ENCODE data around the gene ROR1.

DNA sequence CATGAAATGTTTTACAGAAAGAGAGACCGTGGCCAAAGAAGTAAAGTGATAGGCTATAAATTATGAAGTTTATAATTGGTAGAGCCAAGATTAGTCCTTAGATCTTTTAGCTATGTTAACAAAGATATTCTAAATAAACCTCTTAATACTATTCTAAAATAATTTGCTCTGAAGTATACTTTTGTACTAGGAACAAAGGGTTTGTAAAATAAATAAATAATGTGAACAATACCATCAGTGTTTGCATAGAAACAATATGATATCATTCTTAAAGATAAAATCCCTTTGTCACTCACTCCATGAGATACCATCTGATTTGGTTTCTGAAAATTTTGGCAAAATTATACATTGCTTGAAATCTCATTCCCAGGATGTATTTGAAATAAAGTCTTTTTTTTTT is 322.0 kb downstream of the ROR1 start:
- TF ChIP-seq, protein P1, sequence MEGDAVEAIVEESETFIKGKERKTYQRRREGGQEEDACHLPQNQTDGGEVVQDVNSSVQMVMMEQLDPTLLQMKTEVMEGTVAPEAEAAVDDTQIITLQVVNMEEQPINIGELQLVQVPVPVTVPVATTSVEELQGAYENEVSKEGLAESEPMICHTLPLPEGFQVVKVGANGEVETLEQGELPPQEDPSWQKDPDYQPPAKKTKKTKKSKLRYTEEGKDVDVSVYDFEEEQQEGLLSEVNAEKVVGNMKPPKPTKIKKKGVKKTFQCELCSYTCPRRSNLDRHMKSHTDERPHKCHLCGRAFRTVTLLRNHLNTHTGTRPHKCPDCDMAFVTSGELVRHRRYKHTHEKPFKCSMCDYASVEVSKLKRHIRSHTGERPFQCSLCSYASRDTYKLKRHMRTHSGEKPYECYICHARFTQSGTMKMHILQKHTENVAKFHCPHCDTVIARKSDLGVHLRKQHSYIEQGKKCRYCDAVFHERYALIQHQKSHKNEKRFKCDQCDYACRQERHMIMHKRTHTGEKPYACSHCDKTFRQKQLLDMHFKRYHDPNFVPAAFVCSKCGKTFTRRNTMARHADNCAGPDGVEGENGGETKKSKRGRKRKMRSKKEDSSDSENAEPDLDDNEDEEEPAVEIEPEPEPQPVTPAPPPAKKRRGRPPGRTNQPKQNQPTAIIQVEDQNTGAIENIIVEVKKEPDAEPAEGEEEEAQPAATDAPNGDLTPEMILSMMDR (IDR thresholded peaks at IDR 0.05 in 2 of 3, conservative IDR thresholded peaks at IDR 0.05 in 1 of 3; ENCODE audit: borderline replicate concordance in 1 of 3, insufficient read depth in 1 of 3, low read depth in 2 of 3, low read length in 2 of 3): no peak
- TF ChIP-seq POLR2A (IDR thresholded peaks at IDR 0.05; ENCODE audit: borderline replicate concordance, extremely low read depth, insufficient read depth, insufficient read length): no peak
- TF ChIP-seq CEBPB (IDR thresholded peaks at IDR 0.05; ENCODE audit: low read depth): no peak
- no peak for TF ChIP-seq EZH2 (IDR thresholded peaks at IDR 0.05)
- TF ChIP-seq RAD21 (IDR thresholded peaks at IDR 0.05; ENCODE audit: low read depth): no peak
- TF ChIP-seq, protein P2, sequence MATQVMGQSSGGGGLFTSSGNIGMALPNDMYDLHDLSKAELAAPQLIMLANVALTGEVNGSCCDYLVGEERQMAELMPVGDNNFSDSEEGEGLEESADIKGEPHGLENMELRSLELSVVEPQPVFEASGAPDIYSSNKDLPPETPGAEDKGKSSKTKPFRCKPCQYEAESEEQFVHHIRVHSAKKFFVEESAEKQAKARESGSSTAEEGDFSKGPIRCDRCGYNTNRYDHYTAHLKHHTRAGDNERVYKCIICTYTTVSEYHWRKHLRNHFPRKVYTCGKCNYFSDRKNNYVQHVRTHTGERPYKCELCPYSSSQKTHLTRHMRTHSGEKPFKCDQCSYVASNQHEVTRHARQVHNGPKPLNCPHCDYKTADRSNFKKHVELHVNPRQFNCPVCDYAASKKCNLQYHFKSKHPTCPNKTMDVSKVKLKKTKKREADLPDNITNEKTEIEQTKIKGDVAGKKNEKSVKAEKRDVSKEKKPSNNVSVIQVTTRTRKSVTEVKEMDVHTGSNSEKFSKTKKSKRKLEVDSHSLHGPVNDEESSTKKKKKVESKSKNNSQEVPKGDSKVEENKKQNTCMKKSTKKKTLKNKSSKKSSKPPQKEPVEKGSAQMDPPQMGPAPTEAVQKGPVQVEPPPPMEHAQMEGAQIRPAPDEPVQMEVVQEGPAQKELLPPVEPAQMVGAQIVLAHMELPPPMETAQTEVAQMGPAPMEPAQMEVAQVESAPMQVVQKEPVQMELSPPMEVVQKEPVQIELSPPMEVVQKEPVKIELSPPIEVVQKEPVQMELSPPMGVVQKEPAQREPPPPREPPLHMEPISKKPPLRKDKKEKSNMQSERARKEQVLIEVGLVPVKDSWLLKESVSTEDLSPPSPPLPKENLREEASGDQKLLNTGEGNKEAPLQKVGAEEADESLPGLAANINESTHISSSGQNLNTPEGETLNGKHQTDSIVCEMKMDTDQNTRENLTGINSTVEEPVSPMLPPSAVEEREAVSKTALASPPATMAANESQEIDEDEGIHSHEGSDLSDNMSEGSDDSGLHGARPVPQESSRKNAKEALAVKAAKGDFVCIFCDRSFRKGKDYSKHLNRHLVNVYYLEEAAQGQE (IDR thresholded peaks at IDR 0.05; ENCODE audit: low read depth): no peak
- no peak for TF ChIP-seq TCF7L2 (IDR thresholded peaks at IDR 0.05; ENCODE audit: borderline replicate concordance, extremely low read depth, insufficient read depth, insufficient read length)
- TF ChIP-seq SIN3A (IDR thresholded peaks at IDR 0.05; ENCODE audit: low read depth): no peak
- TF ChIP-seq POLR2AphosphoS5 (IDR thresholded peaks at IDR 0.05; ENCODE audit: low read depth, low read length): no peak
- no peak for TF ChIP-seq ZNF274 (IDR thresholded peaks at IDR 0.05; ENCODE audit: low read depth, low read length)
- TF ChIP-seq FOSL1 (IDR thresholded peaks at IDR 0.05; ENCODE audit: low read depth): no peak
- no peak for TF ChIP-seq SRF (IDR thresholded peaks at IDR 0.05; ENCODE audit: low read depth)
- TF ChIP-seq ELF1 (IDR thresholded peaks at IDR 0.05; ENCODE audit: borderline replicate concordance, low read depth): no peak

All from HCT116 (cell line).